Hindlimb muscle (tissue), 1 donor: ENCODE measurements around the gene PANX1. TPM values are rescaled to one million over a fixed set of nuclear protein-coding genes. Genes with fewer than 3 reads are reported as not detected.
A peak's percentile ranks its signal among the peaks of the same experiment; 100 is the strongest.
"Not testable (repeated sequence)": the region's sequence is repeated elsewhere in the genome, so short reads cannot be mapped to it uniquely, and the experiment has no call there.

Experiments
- DNase-seq: peaks from one replicate; pipeline ENCODE4 v3.0.0-alpha.2; 2013
- polyA plus RNA-seq: library from polyadenylated mRNA; unstranded; fragments of 120-200 nt; gene quantifications from one replicate; pipeline ENCODE4 v1.2.1, GENCODE V29; 2013; ENCODE audit not compliant: insufficient read length

Gene PANX1, protein sequence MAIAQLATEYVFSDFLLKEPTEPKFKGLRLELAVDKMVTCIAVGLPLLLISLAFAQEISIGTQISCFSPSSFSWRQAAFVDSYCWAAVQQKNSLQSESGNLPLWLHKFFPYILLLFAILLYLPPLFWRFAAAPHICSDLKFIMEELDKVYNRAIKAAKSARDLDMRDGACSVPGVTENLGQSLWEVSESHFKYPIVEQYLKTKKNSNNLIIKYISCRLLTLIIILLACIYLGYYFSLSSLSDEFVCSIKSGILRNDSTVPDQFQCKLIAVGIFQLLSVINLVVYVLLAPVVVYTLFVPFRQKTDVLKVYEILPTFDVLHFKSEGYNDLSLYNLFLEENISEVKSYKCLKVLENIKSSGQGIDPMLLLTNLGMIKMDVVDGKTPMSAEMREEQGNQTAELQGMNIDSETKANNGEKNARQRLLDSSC
- 21.0 TPM for polyA plus RNA-seq

- DNase-seq = peak; percentile 91
Observed at GRCh38 chr11:94128746-94129511, at the start of gene PANX1. TSS of gene PANX1 (plus strand) at chr11:94128841. CDS start at chr11:94129313, 472 bp downstream.

- no peak for DNase-seq
Observed at GRCh38 chr11:94084164-94084563, 44.5 kb upstream of the PANX1 start.

DNA sequence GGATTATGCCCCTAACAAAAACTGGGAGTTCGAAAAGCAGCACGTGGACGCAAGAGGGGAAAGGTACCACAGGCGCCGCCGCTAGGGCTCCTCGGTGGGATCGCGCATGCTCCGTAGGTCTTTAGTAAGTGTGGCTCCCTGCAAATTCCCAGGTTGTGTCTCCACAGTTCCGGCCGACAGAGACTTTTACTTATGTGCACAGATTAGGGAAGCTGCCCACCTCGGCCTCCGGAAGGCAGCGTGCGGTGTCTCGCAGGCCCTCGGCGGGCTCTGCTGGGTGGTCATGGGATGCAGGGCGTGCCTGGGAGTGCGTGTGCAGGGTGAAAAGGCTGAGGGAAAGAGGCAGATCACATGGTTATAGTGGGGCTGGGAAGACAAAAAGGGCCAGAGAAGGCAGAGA, 39.7 kb upstream of the PANX1 start:
- DNase-seq = no peak

DNA sequence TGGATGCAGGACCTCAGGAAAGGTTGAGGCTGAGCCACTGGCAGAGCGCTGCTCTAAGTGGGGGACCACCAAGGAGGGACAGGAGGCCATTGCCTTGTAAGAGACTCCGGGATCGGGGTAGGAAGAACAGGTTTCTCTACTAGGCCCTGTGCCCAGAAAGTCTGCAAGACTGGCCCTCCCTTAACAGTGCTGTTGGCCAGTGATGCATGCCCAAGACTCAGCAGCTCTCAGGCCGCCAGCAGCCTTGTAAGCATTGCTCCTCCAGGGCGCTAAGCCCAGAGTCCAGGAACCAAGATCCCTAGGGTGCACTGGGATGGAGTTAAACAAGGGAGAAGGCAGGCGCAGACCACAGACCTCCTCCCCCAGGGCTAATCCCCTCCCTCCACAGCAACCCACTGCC, 39.3 kb upstream of the PANX1 start:
- no peak for DNase-seq

DNA sequence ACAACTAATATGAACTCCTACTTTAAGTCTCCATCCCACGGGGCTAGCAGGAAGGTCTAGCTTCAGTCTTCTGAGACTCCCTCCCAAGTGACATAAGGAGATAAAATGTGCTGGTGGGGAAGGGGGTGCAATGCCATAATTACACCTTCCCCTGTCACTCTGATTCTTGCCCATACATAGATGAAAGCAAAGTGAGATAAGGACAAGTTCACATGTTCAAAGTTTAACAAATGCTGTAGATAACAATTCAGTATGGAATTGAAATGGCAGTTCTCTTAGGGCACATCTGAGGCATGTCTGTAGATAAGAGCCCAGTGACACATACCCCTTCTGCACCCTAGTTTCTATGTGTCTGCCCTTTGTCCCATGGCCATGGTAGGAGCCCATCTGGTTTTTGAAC, 38.2 kb upstream of the PANX1 start:
- DNase-seq = no peak

DNA sequence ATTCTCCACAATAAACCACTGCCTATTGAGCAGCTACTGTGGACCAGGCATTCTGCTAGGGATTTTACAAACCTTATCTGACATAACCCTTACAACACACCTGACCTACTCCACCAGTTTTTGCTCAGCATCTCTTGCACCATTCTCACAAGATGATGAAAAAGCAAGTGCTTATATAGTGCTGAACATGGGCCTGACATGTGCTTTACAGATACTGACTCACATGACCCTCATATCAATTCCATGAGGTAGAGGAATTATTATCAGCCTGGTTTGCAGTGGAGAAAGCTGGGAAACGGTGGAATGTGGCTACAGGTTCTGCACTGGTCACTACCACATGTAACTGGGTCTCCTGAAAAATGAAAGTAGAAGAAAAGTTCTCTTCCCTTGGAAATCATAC, 37.5 kb upstream of the PANX1 start:
- DNase-seq = no peak

- no peak for DNase-seq
Observed at GRCh38 chr11:94100253-94100652, 28.4 kb upstream of the PANX1 start.

- no peak for DNase-seq
Observed at GRCh38 chr11:94103471-94103870, 25.2 kb upstream of the PANX1 start.

- no peak for DNase-seq
Observed at GRCh38 chr11:94104734-94105133, 23.9 kb upstream of the PANX1 start.

DNA sequence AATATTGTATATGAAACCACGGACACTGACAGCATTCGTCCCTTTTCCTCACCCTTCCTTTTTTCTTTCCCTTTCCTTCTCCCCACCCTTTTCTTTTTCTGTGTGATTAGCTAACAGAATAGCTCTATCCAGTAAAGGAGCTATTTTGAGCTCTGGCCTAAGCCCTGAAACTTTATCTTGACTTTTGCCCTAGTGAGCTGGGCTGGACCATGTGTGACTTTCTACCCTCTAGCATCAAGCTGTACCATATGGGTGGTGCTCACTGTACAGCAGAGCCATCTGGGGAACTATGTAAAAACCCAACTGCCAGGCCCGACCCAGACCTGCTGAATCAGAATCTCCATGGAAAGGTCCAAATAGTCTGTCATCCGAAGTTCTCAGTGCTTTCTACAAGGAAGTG, 21.9 kb upstream of the PANX1 start:
- no peak for DNase-seq

DNA sequence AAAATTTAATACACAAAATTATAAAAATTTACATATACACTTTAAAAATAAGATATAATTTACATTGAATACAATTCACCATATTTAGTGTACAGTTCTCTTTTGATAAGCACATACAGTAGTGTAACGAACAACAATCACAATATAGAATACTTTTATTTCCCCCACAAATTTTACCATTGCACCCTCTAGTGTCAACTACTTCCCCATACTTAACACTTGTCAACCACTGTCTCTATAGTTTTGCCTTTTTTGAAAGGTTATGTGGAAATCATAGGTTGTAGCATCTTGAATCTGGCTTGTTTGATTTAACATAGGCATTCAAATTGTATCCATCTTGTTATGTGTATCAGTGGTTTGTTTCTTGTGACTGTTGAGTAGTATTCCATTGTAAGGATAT, 21.3 kb upstream of the PANX1 start:
- no peak for DNase-seq

GRCh38 chr11:94111241-94111640, 17.4 kb upstream of the PANX1 start:
- DNase-seq = no peak

GRCh38 chr11:94111660-94112059, 17.0 kb upstream of the PANX1 start:
- no peak for DNase-seq

- DNase-seq = no peak
Observed at GRCh38 chr11:94112206-94112953, 16.3 kb upstream of the PANX1 start.

GRCh38 chr11:94117197-94117574, 11.5 kb upstream of the PANX1 start:
- no peak for DNase-seq

GRCh38 chr11:94117871-94118270, 10.8 kb upstream of the PANX1 start:
- no peak for DNase-seq

GRCh38 chr11:94119676-94120075, 9.0 kb upstream of the PANX1 start:
- not testable (repeated sequence) for DNase-seq

- DNase-seq = not testable (repeated sequence)
Observed at GRCh38 chr11:94120516-94120915, 8.1 kb upstream of the PANX1 start.

GRCh38 chr11:94120946-94121345, 7.7 kb upstream of the PANX1 start:
- DNase-seq = no peak

DNA sequence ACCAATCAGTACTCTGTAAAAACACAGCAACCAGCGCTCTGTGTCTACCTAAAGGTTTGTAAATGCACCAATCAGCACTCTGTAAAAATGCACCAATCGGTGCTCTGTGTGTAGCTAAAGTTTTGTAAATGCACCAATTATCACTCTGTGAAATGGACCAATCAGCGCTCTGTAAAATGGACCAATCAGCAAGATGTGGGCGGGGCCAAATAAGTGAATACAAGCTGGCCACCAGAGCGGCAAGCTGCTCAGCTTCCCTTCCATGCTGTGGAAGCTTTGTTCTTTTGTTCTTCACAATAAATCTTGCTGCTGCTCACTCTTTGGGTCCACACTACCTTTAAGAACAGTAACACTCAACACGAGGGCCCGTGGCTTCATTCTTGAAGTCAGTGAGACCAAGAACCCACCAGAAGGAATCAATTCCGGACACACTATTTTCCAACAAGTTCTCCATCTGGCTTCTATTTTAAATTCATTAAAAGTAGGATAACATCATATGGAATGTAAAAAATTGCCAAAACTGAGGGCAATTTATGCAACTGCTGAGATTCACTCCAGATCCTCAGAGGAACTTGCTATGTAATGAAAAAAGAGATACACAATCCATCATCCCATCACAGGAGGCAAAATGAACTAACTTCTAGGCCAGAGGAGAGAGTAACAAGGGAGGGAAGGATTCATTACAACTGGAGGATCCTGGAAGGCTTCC, 3.1 kb upstream of the PANX1 start:
- DNase-seq = no peak

GRCh38 chr11:94127638-94128037, 1.0 kb upstream of the PANX1 start:
- DNase-seq = no peak

- DNase-seq = no peak
Observed at GRCh38 chr11:94128291-94128745, 323 bp upstream of the PANX1 start.
